DOHH2 (cell line): ENCODE data around the gene DDX54.
A peak's percentile ranks its signal among the peaks of the same experiment; 100 is the strongest.

ENCODE experiments used
- H3F3A ChIP-seq: fragments of 200-600 bp; sonication (generic), shearing (Covaris generic); 2 replicates; pipeline ENCODE4 v1.6.0; 2016; ENCODE audit warnings: antibody characterized with exemption, mild to moderate bottlenecking; ENCODE audit not compliant: control insufficient read depth, insufficient read depth
- H3K27ac ChIP-seq: fragments of 200-600 bp; sonication (generic); 2 replicates; pipeline ENCODE4 v1.5.1; 2014; ENCODE audit warnings: low read depth, mild to moderate bottlenecking, low read length, moderate library complexity
- H3K27me3 ChIP-seq: fragments of 200-600 bp; sonication (generic); 2 replicates; pipeline ENCODE4 v1.6.1; 2014; ENCODE audit warnings: mild to moderate bottlenecking, low read length, mixed read lengths; ENCODE audit not compliant: control insufficient read depth
- H3K36me3 ChIP-seq: fragments of 200-600 bp; sonication (generic); 2 replicates; pipeline ENCODE4 v1.6.1; 2014; ENCODE audit warnings: mild to moderate bottlenecking, low read length, moderate library complexity, mixed read lengths; ENCODE audit not compliant: control insufficient read depth
- H3K4me1 ChIP-seq: fragments of 200-600 bp; sonication (generic); 2 replicates; pipeline ENCODE4 v1.6.1; 2014; ENCODE audit warnings: mild to moderate bottlenecking, low read length, mixed read lengths; ENCODE audit not compliant: control insufficient read depth
- H3K4me2 ChIP-seq: fragments of 200-600 bp; sonication (generic); 2 replicates; pipeline ENCODE4 v1.6.0; 2014; ENCODE audit warnings: mild to moderate bottlenecking, low read length, moderate library complexity
- H3K4me3 ChIP-seq: fragments of 200-600 bp; sonication (generic); 2 replicates; pipeline ENCODE4 v1.5.1; 2014; ENCODE audit warnings: mild to moderate bottlenecking, low read length, mixed read lengths
- H3K79me2 ChIP-seq: fragments of 200-600 bp; sonication (generic); 2 replicates; pipeline ENCODE4 v1.6.1; 2014; ENCODE audit warnings: mild to moderate bottlenecking, low read length, mixed read lengths; ENCODE audit not compliant: control insufficient read depth
- H3K9me2 ChIP-seq: fragments of 200-600 bp; sonication (generic); replicated peaks from 2 replicates; pipeline ENCODE4 v1.6.1; 2014; ENCODE audit warnings: mild to moderate bottlenecking, low read length, mixed read lengths; ENCODE audit not compliant: control insufficient read depth
- H3K9me3 ChIP-seq: fragments of 200-600 bp; sonication (generic); 2 replicates; pipeline ENCODE4 v1.6.1; 2014; ENCODE audit warnings: antibody characterized with exemption, low read length, mixed read lengths; ENCODE audit not compliant: control insufficient read depth, insufficient read depth
- H4K20me1 ChIP-seq: fragments of 200-600 bp; sonication (generic); 2 replicates; pipeline ENCODE4 v1.6.0; 2014; ENCODE audit warnings: low read depth, mild to moderate bottlenecking, antibody characterized with exemption, low read length, moderate library complexity; ENCODE audit not compliant: control insufficient read depth, insufficient read depth
- CTCF ChIP-seq: fragments of 200-600 bp; sonication (generic); IDR thresholded peaks from one replicate; pipeline ENCODE4 v1.5.1; 2014; ENCODE audit warnings: antibody characterized with exemption, mild to moderate bottlenecking, low read depth, low read length; ENCODE audit not compliant: poor library complexity, severe bottlenecking
- EZH2phosphoT487 ChIP-seq: fragments of 200-600 bp; sonication (generic); IDR thresholded peaks from 2 replicates; pipeline ENCODE4 v1.6.1; 2017; ENCODE audit warnings: borderline replicate concordance, mild to moderate bottlenecking, antibody characterized with exemption, low read length, moderate library complexity, mixed read lengths

DDX54 gene

GRCh38 chr12:113185180-113186032 lies at the start of gene DDX54, which contains the start of gene RITA1:
TSS of gene DDX54 (minus strand) at chr12:113185478. CDS start at chr12:113185451, 27 bp downstream.
TSS of gene RITA1 (plus strand) at chr12:113185721. CDS start at chr12:113186747, 1,026 bp downstream.
- TF ChIP-seq CTCF (no peak), EZH2phosphoT487 (no peak)
- H3K4me2 ChIP-seq, result peak within 1 kb of the TSS; percentile 92
- H3F3A ChIP-seq, result peaks cover 3% of the 10 kb centered on the region; the same call in 1 of the 2 replicates
- H3K4me1 ChIP-seq, result peaks cover 39% of the 10 kb centered on the region
- H3K9me3 ChIP-seq, result no peaks in the 10 kb centered on the region
- H4K20me1 ChIP-seq, result peaks cover 7% of the 10 kb centered on the region; the same call in 1 of the 2 replicates
- peaks cover 72% of the 10 kb centered on the region for H3K36me3 ChIP-seq
- H3K27ac ChIP-seq, result peak within 1 kb of the TSS; percentile 83
- H3K4me3 ChIP-seq, result peak within 1 kb of the TSS; percentile 87
- H3K27me3 ChIP-seq, result no peaks in the 10 kb centered on the region
- no peaks in the 10 kb centered on the region for H3K9me2 ChIP-seq
- peaks cover 87% of the 10 kb centered on the region for H3K79me2 ChIP-seq

GRCh38 chr12:113234483-113234882 lies 49.2 kb upstream of the DDX54 start:
- H3K27me3 ChIP-seq, result no peaks in the 10 kb centered on the region
- peaks cover 97% of the 10 kb centered on the region for H3K36me3 ChIP-seq
- H3K4me3 ChIP-seq, result no peak overlapping the region
- TF ChIP-seq EZH2phosphoT487 (no peak), CTCF (no peak)
- H3K4me2 ChIP-seq, result no peak overlapping the region
- H3K4me1 ChIP-seq, result peaks cover 98% of the 10 kb centered on the region
- no peak overlapping the region for H3K27ac ChIP-seq
- peaks cover 88% of the 10 kb centered on the region for H3K79me2 ChIP-seq
- no peaks in the 10 kb centered on the region for H3K9me2 ChIP-seq
- no peaks in the 10 kb centered on the region for H4K20me1 ChIP-seq
- no peaks in the 10 kb centered on the region for H3K9me3 ChIP-seq
- peaks cover 16% of the 10 kb centered on the region for H3F3A ChIP-seq

- no peaks in the 10 kb centered on the region for H3K9me3 ChIP-seq
- TF ChIP-seq EZH2phosphoT487, result no peak
- no peak for TF ChIP-seq CTCF
- H3K79me2 ChIP-seq, result peaks cover 83% of the 10 kb centered on the region
- H4K20me1 ChIP-seq, result no peaks in the 10 kb centered on the region
- H3K4me3 ChIP-seq, result no peak overlapping the region
- no peak overlapping the region; the same call in 1 of the 2 replicates for H3K27ac ChIP-seq
- H3K36me3 ChIP-seq, result peaks cover 96% of the 10 kb centered on the region
- peaks cover 18% of the 10 kb centered on the region for H3F3A ChIP-seq
- H3K9me2 ChIP-seq, result no peaks in the 10 kb centered on the region
- H3K4me2 ChIP-seq, result no peak overlapping the region; the same call in 1 of the 2 replicates
- H3K4me1 ChIP-seq, result peaks cover 98% of the 10 kb centered on the region
- no peaks in the 10 kb centered on the region for H3K27me3 ChIP-seq
These were observed 48.7 kb upstream of the DDX54 start for GRCh38 chr12:113233967-113234366.
